ENCODE measurements around the gene ZNF511. TPM values are rescaled to one million over a fixed set of nuclear protein-coding genes. Genes with fewer than 3 reads are reported as not detected.

The ZNF511 gene
- total and polyA plus RNA-seq, 5 experiments from 2014 or later: 38.0 to 80.4 (median 75.9) TPM

DNA sequence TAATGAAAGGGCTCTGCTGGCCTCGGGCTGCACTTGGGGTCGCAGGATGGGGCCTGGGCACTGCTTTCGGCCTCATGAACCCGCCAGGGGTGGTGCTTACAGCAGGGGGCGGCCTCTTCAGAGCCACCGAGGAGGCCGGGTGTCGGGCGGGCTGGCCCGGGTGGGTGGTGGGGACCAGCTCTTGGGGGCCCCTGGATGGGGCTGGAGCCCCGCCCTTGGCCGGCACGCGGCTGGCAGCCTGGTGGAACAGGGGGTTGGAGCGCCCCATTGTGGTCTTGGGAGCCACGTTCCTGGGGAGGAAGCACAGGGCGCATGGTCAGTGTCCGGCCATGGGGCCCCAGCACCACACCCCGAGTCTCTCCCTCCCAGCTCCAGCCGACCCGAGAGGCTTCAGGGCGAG lies 40.9 kb upstream of the ZNF511 start:
- ATAC-seq (no peak), DNase-seq (no peak)
- POLR2A ChIA-PET: no interaction called here
- Mint-ChIP-seq H3K27me3 (no peaks in the 10 kb centered on the region), H3K4me1 (peaks cover 9 to 26% (median 24%) of the 10 kb centered on the region in 4 donors), H3K4me3 (no peak overlapping the region), H3K36me3 (peaks cover 0 to 3% (median 0%) of the 10 kb centered on the region in 3 donors), H3K9me3 (no peaks in the 10 kb centered on the region), H3K27ac (peak overlapping the region in 1 of 10 donors; percentile 80)

- Mint-ChIP-seq H3K9me3 (no peaks in the 10 kb centered on the region), H3K36me3 (peaks cover 0 to 3% (median 0%) of the 10 kb centered on the region in 3 donors), H3K4me1 (peaks cover 9 to 22% (median 21%) of the 10 kb centered on the region in 4 donors), H3K4me3 (no peak overlapping the region), H3K27ac (no peak overlapping the region), H3K27me3 (no peaks in the 10 kb centered on the region)
- no peak for DNase-seq
- ATAC-seq: no peak
- POLR2A ChIA-PET: interaction anchor here (1.0 kb wide), 1 partner anchor 10 kb away, joined by 3 read pairs; no protein-coding TSS in a partner anchor
These were observed 40.2 kb upstream of the ZNF511 start for GRCh38 chr10:133268532-133268931.

DNA sequence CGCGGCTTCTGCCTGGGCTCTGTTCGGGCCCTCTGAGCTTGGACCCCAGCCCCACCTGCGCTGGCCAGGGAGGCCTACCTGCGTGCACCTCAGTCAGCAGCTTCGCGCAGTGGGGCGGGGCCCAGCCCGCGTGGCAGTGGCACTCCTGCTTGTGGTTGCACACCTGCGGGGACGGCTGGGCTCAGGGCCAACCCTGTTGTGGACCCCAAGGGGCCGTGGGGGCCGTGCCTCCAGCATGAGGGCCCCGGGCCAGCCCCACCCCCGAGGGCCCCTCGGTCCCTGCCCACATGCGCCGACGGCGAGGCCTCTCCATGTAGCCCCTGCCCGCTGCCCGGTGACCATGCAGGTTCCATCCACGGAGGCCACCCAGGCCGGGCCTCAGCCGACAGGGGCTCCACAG lies 39.3 kb upstream of the ZNF511 start:
- Mint-ChIP-seq H3K27ac (no peak overlapping the region), H3K4me3 (no peak overlapping the region), H3K9me3 (no peaks in the 10 kb centered on the region), H3K4me1 (peaks cover 4 to 14% (median 13%) of the 10 kb centered on the region in 4 donors), H3K27me3 (no peaks in the 10 kb centered on the region), H3K36me3 (peaks cover 0 to 3% (median 0%) of the 10 kb centered on the region in 3 donors)
- no peak for DNase-seq
- POLR2A ChIA-PET: interaction anchor here (1.0 kb wide), 1 partner anchor 10 kb away, joined by 3 read pairs; no protein-coding TSS in a partner anchor
- ATAC-seq: no peak

GRCh38 chr10:133270204-133270603 lies 38.5 kb upstream of the ZNF511 start:
- ATAC-seq (no peak), DNase-seq (no peak)
- no peak overlapping the region for H3K27ac Mint-ChIP-seq
- H3K4me3 Mint-ChIP-seq: no peak overlapping the region
- peaks cover 0 to 13% (median 13%) of the 10 kb centered on the region in 4 donors for H3K4me1 Mint-ChIP-seq
- peaks cover 0 to 3% (median 0%) of the 10 kb centered on the region in 3 donors for H3K36me3 Mint-ChIP-seq
- POLR2A ChIA-PET: no interaction called here
- H3K27me3 Mint-ChIP-seq: no peaks in the 10 kb centered on the region
- H3K9me3 Mint-ChIP-seq: no peaks in the 10 kb centered on the region

DNA sequence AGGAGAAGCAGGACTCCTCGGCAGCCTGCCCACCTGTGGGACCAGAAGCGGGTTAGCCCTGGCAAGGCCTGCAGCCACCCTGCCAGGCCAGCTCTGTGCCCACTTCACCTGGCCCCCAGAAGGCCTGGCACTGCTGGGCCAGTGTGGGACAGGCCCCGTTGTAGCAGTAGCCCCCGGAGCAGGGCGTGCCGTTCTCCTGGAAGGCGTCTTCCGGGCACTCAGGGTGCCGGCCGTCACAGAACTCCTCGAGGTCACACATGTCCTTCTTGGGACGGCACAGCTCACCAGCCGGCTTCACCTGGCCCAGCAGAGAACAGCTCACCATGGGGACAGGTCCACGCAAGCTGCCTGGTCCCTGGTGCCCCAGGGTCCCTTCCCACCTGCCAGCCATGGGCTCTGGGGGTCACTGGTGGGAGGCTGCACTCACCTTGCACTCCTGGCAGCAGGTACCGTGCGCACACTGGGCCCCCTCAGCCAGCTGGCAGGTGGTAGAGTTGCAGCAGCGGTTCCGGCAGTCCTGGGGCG lies 37.9 kb upstream of the ZNF511 start:
- H3K4me1 Mint-ChIP-seq: peaks cover 0 to 14% (median 13%) of the 10 kb centered on the region in 4 donors
- no peak for DNase-seq
- POLR2A ChIA-PET: no interaction called here
- no peak overlapping the region for H3K4me3 Mint-ChIP-seq
- H3K27me3 Mint-ChIP-seq: no peaks in the 10 kb centered on the region
- H3K9me3 Mint-ChIP-seq: no peaks in the 10 kb centered on the region
- no peak for ATAC-seq
- no peak overlapping the region for H3K27ac Mint-ChIP-seq
- H3K36me3 Mint-ChIP-seq: peaks cover 0 to 3% (median 0%) of the 10 kb centered on the region in 3 donors

GRCh38 chr10:133271521-133272300 lies 37.0 kb upstream of the ZNF511 start:
- Mint-ChIP-seq H3K4me3 (no peak overlapping the region), H3K9me3 (no peaks in the 10 kb centered on the region), H3K36me3 (peaks cover 0 to 3% (median 0%) of the 10 kb centered on the region in 3 donors), H3K27me3 (no peaks in the 10 kb centered on the region), H3K27ac (no peak overlapping the region), H3K4me1 (peaks cover 0 to 19% (median 15%) of the 10 kb centered on the region in 4 donors)
- ATAC-seq (no peak), DNase-seq (no peak)
- POLR2A ChIA-PET: no interaction called here

DNA sequence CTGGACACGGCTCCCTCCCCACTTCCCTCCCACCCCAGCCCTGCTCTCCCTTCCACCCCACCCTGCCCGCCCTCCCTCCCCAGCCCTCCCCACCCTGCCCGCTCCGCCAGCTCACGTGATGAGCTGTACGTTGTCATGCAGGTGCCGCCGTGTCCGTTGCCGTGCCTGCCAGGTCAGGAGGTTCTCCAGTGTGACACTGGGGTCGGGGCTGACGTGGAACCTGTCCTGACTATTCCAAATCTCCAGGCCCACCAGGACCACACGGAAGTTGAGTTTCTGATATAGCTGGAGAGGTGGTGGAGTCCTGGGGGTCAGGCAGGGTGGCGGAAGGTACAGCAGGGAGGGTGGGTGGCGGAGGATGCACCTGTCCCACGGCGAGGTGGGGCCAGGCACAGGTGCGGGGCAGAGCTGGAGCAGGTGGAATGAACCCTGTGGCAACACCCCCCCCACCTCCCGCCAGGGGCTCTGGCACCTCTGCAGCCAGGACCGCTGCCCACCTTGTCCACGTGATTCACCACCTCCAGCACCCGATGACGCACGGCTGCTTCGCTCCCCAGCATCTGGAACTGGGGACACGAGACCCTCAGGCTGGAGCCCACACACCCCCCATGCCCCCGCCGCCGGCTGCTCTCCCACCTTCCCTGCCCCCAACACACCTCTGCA lies 36.3 kb upstream of the ZNF511 start:
- Mint-ChIP-seq H3K9me3 (no peaks in the 10 kb centered on the region), H3K4me1 (peaks cover 0 to 19% (median 15%) of the 10 kb centered on the region in 4 donors), H3K4me3 (no peak overlapping the region), H3K27ac (peak overlapping the region in 1 of 10 donors; percentile 44), H3K27me3 (no peaks in the 10 kb centered on the region), H3K36me3 (peaks cover 0 to 3% (median 0%) of the 10 kb centered on the region in 3 donors)
- ATAC-seq: no peak
- DNase-seq: no peak
- POLR2A ChIA-PET: interaction anchor here (5.3 kb wide), 1 partner anchor 9 kb away, joined by 39 read pairs; no protein-coding TSS in a partner anchor

GRCh38 chr10:133272964-133273420 lies 35.7 kb upstream of the ZNF511 start:
- peaks cover 0 to 3% (median 0%) of the 10 kb centered on the region in 3 donors for H3K36me3 Mint-ChIP-seq
- H3K27ac Mint-ChIP-seq: peak overlapping the region in 2 of 10 donors; percentile 14 to 49
- no peaks in the 10 kb centered on the region for H3K9me3 Mint-ChIP-seq
- peaks cover 0 to 22% (median 19%) of the 10 kb centered on the region in 4 donors for H3K4me1 Mint-ChIP-seq
- POLR2A ChIA-PET: interaction anchor here (5.3 kb wide), 1 partner anchor 9 kb away, joined by 39 read pairs; no protein-coding TSS in a partner anchor
- H3K4me3 Mint-ChIP-seq: no peak overlapping the region
- DNase-seq (no peak), ATAC-seq (no peak)
- no peaks in the 10 kb centered on the region for H3K27me3 Mint-ChIP-seq

DNA sequence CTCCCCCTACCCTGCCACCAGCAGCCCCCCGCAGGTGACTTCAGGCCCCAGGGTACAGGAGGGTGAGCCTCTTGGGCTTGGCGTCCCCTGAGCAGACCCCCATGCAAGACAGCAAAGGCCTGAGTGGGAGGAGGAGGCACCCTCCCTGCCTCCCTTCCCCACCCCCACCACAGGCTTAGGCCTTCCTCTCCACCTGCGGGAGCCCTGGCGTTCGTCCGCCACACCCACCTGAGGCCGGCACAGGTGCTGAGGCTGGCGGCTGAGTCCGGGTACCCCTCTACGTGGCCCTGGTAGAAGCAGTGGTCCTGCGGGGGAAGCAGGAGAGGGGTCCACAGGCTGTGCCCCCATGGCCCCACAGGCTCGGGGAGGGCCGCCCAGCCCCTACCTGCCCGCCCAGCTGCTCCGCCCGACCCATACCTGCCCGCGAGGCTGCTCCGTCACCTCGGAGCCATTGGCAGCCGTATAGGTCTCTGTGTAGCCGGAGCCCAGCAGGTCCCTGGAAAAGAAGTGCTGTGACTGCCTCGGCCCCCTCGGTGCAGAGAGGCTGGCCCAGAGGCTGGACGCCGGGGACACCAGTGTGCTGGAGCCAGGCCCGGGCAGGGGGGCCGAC lies 35.1 kb upstream of the ZNF511 start:
- H3K27me3 Mint-ChIP-seq: no peaks in the 10 kb centered on the region
- peak overlapping the region in 4 of 10 donors; percentile 14 to 52 (median 42) for H3K27ac Mint-ChIP-seq
- POLR2A ChIA-PET: interaction anchor here (5.3 kb wide), 1 partner anchor 10 kb away, joined by 39 read pairs; no protein-coding TSS in a partner anchor
- H3K4me1 Mint-ChIP-seq: peaks cover 2 to 29% (median 26%) of the 10 kb centered on the region in 4 donors
- ATAC-seq: no peak
- H3K36me3 Mint-ChIP-seq: peaks cover 0 to 3% (median 0%) of the 10 kb centered on the region in 3 donors
- no peak for DNase-seq
- no peaks in the 10 kb centered on the region for H3K9me3 Mint-ChIP-seq
- H3K4me3 Mint-ChIP-seq: peak overlapping the region in 1 of 10 donors; percentile 18

- H3K27me3 Mint-ChIP-seq: no peaks in the 10 kb centered on the region
- H3K36me3 Mint-ChIP-seq: peaks cover 0 to 3% (median 0%) of the 10 kb centered on the region in 3 donors
- no peaks in the 10 kb centered on the region for H3K9me3 Mint-ChIP-seq
- DNase-seq (peak; percentile 61 to 89 (median 72)), ATAC-seq (peak; percentile 65 to 73)
- H3K27ac Mint-ChIP-seq: peak overlapping the region; percentile 60 to 95 (median 90)
- H3K4me3 Mint-ChIP-seq: peak overlapping the region; percentile 79 to 88 (median 85)
- H3K4me1 Mint-ChIP-seq: peaks cover 4 to 42% (median 34%) of the 10 kb centered on the region in 4 donors
- POLR2A ChIA-PET: interaction anchor here (0.6 to 5.3 kb wide), 5 partner anchors 11 to 175 kb away, joined by 3 to 39 read pairs (median 6); no protein-coding TSS in a partner anchor
These were observed 33.7 kb upstream of the ZNF511 start for GRCh38 chr10:133274751-133275683.

GRCh38 chr10:133275684-133276092 lies 33.0 kb upstream of the ZNF511 start:
- Mint-ChIP-seq H3K36me3 (peaks cover 0 to 2% (median 0%) of the 10 kb centered on the region in 3 donors), H3K9me3 (no peaks in the 10 kb centered on the region), H3K27me3 (no peaks in the 10 kb centered on the region), H3K4me3 (peak overlapping the region; percentile 79 to 88 (median 85)), H3K27ac (peak overlapping the region; percentile 60 to 95 (median 90)), H3K4me1 (peaks cover 4 to 45% (median 34%) of the 10 kb centered on the region in 4 donors)
- DNase-seq (peak in 5 of 10 donors; percentile 35 to 45 (median 40)), ATAC-seq (peak; percentile 38 to 51)
- POLR2A ChIA-PET: interaction anchor here (0.6 to 5.3 kb wide), 5 partner anchors 12 to 176 kb away, joined by 3 to 39 read pairs (median 6); no protein-coding TSS in a partner anchor

Measured in naive thymus-derived CD8-positive, alpha-beta T cell (primary cell).